ENCODE data around the gene IL25. TPM values are rescaled to one million over a fixed set of nuclear protein-coding genes. Genes with fewer than 3 reads are reported as not detected.

Gene IL25
- total and polyA plus RNA-seq, 2 of the 13 experiments (the other 11 are each of a cell fraction or from before 2014, with no cell fraction given): not detected

DNA sequence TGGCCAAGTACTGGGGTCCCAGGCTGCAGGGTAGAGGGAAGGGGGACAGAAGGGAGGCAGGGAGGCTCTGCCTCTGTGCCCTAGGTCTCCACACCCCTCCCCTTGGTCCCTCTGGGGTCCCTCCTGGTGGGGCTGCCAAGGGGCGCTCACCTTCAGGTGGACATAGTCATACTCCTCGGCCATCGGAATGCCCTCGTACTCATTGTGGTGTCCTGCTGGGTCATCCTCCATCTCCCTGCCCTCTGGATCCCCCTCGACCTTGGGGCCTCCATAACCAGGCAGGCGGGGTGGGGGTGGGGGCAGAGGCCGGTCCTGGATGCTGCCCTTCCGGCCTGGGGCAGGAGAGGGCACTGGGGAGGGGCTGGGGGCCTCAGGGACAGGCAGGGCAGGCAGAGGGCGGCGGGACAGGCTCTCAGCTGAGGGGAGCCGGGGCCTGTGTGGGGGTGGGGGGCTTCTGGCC, 13.4 kb upstream of the IL25 start (continued):
- TF ChIP-seq, protein P1, sequence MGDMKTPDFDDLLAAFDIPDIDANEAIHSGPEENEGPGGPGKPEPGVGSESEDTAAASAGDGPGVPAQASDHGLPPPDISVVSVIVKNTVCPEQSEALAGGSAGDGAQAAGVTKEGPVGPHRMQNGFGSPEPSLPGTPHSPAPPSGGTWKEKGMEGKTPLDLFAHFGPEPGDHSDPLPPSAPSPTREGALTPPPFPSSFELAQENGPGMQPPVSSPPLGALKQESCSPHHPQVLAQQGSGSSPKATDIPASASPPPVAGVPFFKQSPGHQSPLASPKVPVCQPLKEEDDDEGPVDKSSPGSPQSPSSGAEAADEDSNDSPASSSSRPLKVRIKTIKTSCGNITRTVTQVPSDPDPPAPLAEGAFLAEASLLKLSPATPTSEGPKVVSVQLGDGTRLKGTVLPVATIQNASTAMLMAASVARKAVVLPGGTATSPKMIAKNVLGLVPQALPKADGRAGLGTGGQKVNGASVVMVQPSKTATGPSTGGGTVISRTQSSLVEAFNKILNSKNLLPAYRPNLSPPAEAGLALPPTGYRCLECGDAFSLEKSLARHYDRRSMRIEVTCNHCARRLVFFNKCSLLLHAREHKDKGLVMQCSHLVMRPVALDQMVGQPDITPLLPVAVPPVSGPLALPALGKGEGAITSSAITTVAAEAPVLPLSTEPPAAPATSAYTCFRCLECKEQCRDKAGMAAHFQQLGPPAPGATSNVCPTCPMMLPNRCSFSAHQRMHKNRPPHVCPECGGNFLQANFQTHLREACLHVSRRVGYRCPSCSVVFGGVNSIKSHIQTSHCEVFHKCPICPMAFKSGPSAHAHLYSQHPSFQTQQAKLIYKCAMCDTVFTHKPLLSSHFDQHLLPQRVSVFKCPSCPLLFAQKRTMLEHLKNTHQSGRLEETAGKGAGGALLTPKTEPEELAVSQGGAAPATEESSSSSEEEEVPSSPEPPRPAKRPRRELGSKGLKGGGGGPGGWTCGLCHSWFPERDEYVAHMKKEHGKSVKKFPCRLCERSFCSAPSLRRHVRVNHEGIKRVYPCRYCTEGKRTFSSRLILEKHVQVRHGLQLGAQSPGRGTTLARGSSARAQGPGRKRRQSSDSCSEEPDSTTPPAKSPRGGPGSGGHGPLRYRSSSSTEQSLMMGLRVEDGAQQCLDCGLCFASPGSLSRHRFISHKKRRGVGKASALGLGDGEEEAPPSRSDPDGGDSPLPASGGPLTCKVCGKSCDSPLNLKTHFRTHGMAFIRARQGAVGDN (CRISPR knock-in tag; IDR thresholded peaks at IDR 0.05): peak; percentile 19; the same call in 1 of the 2 replicates
- TF ChIP-seq ZFX (CRISPR knock-in tag; IDR thresholded peaks at IDR 0.05; ENCODE audit: low read depth) (peak; percentile 24; the same call in 1 of the 2 replicates), ZNF839 (CRISPR knock-in tag; IDR thresholded peaks at IDR 0.05; ENCODE audit: borderline replicate concordance) (peak; percentile 85; the same call in 1 of the 2 replicates), TEAD3 (CRISPR knock-in tag; optimal IDR thresholded peaks at IDR 0.05; ENCODE audit: borderline replicate concordance) (peak; percentile 8), ZNF605 (CRISPR knock-in tag; IDR thresholded peaks at IDR 0.05) (0 out of 2 replicates have a peak, but pooled peaks have one; percentile 27), GABPB1 (CRISPR knock-in tag; IDR thresholded peaks at IDR 0.05) (peak; percentile 35; the same call in 1 of the 2 replicates), ESRRA (CRISPR knock-in tag; IDR thresholded peaks at IDR 0.05; ENCODE audit: low read depth) (peak; percentile 67; the same call in 1 of the 2 replicates), ZNF841 (CRISPR knock-in tag; IDR thresholded peaks at IDR 0.05; ENCODE audit: borderline replicate concordance) (no peak), ZNF3 (CRISPR knock-in tag; IDR thresholded peaks at IDR 0.05) (no peak), EEA1 (CRISPR knock-in tag; IDR thresholded peaks at IDR 0.05; ENCODE audit: borderline replicate concordance) (no peak), NONO (IDR thresholded peaks at IDR 0.05) (no peak), NONO (CRISPR knock-in tag; conservative IDR thresholded peaks at IDR 0.05) (0 out of 2 replicates have a peak, but pooled peaks have one; percentile 18), GABPA (IDR thresholded peaks at IDR 0.05; ENCODE audit: low read depth, low read length) (no peak), GABPA (CRISPR knock-in tag; IDR thresholded peaks at IDR 0.05; ENCODE audit: low read depth) (0 out of 2 replicates have a peak, but pooled peaks have one; percentile 11)
- TF ChIP-seq, protein P2, sequence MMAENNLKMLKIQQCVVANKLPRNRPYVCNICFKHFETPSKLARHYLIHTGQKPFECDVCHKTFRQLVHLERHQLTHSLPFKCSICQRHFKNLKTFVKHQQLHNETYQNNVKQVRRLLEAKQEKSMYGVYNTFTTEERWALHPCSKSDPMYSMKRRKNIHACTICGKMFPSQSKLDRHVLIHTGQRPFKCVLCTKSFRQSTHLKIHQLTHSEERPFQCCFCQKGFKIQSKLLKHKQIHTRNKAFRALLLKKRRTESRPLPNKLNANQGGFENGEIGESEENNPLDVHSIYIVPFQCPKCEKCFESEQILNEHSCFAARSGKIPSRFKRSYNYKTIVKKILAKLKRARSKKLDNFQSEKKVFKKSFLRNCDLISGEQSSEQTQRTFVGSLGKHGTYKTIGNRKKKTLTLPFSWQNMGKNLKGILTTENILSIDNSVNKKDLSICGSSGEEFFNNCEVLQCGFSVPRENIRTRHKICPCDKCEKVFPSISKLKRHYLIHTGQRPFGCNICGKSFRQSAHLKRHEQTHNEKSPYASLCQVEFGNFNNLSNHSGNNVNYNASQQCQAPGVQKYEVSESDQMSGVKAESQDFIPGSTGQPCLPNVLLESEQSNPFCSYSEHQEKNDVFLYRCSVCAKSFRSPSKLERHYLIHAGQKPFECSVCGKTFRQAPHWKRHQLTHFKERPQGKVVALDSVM (CRISPR knock-in tag; IDR thresholded peaks at IDR 0.05): peak; percentile 73; the same call in 1 of the 2 replicates
- TF ChIP-seq, protein P3, sequence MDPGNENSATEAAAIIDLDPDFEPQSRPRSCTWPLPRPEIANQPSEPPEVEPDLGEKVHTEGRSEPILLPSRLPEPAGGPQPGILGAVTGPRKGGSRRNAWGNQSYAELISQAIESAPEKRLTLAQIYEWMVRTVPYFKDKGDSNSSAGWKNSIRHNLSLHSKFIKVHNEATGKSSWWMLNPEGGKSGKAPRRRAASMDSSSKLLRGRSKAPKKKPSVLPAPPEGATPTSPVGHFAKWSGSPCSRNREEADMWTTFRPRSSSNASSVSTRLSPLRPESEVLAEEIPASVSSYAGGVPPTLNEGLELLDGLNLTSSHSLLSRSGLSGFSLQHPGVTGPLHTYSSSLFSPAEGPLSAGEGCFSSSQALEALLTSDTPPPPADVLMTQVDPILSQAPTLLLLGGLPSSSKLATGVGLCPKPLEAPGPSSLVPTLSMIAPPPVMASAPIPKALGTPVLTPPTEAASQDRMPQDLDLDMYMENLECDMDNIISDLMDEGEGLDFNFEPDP (CRISPR knock-in tag; conservative IDR thresholded peaks at IDR 0.05): no peak
- TF ChIP-seq, protein P4, sequence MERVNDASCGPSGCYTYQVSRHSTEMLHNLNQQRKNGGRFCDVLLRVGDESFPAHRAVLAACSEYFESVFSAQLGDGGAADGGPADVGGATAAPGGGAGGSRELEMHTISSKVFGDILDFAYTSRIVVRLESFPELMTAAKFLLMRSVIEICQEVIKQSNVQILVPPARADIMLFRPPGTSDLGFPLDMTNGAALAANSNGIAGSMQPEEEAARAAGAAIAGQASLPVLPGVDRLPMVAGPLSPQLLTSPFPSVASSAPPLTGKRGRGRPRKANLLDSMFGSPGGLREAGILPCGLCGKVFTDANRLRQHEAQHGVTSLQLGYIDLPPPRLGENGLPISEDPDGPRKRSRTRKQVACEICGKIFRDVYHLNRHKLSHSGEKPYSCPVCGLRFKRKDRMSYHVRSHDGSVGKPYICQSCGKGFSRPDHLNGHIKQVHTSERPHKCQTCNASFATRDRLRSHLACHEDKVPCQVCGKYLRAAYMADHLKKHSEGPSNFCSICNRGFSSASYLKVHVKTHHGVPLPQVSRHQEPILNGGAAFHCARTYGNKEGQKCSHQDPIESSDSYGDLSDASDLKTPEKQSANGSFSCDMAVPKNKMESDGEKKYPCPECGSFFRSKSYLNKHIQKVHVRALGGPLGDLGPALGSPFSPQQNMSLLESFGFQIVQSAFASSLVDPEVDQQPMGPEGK (CRISPR knock-in tag; IDR thresholded peaks at IDR 0.05): peak; percentile 85

Data from HepG2 (cell line).